H9 (cell line): ENCODE measurements around the gene MSI2. TPM values are rescaled to one million over a fixed set of nuclear protein-coding genes. Genes with fewer than 3 reads are reported as not detected.

Source experiments
- DNase-seq: peaks from one replicate; pipeline ENCODE4 v3.0.0-alpha.2; 2017
- H2AFZ ChIP-seq: one replicate; pipeline ENCODE4 v1.6.1; 2013; ENCODE audit warnings: mild to moderate bottlenecking, low read length, control low read depth, moderate library complexity
- H2AK5ac ChIP-seq: 2 replicates; pipeline ENCODE4 v1.6.1; 2013; ENCODE audit warnings: low read length, control low read depth, mixed read lengths; ENCODE audit not compliant: insufficient read length
- H2BK120ac ChIP-seq: one replicate; pipeline ENCODE4 v1.6.1; 2013; ENCODE audit warnings: low read depth, mild to moderate bottlenecking, low read length, control low read depth, inconsistent platforms; ENCODE audit not compliant: poor library complexity, severe bottlenecking
- H2BK12ac ChIP-seq: 2 replicates; pipeline ENCODE4 v1.6.1; 2013; ENCODE audit warnings: low read length, control low read depth, mixed read lengths, low read depth; ENCODE audit not compliant: insufficient read length
- H2BK15ac ChIP-seq: 2 replicates; pipeline ENCODE4 v1.6.1; 2013; ENCODE audit warnings: low read depth, low read length, control low read depth
- H2BK20ac ChIP-seq: one replicate; pipeline ENCODE4 v1.6.1; 2013; ENCODE audit warnings: low read depth, mild to moderate bottlenecking, low read length, control low read depth, inconsistent platforms; ENCODE audit not compliant: poor library complexity, severe bottlenecking
- H2BK5ac ChIP-seq: 2 replicates; pipeline ENCODE4 v1.6.1; 2013; ENCODE audit warnings: low read length, control low read depth, mixed read lengths; ENCODE audit not compliant: insufficient read length
- H3K14ac ChIP-seq: 2 replicates; pipeline ENCODE4 v1.6.1; 2013; ENCODE audit warnings: low read length, control low read depth; ENCODE audit not compliant: insufficient read depth
- H3K18ac ChIP-seq: 2 replicates; pipeline ENCODE4 v1.6.1; 2013; ENCODE audit warnings: low read depth, mild to moderate bottlenecking, mixed read lengths, low read length, control low read depth; ENCODE audit not compliant: insufficient read length
- H3K23ac ChIP-seq: 2 replicates; pipeline ENCODE4 v1.6.1; 2013; ENCODE audit warnings: low read length, control low read depth, mixed read lengths, low read depth; ENCODE audit not compliant: insufficient read length
- H3K23me2 ChIP-seq: 2 replicates; pipeline ENCODE4 v1.6.1; 2013; ENCODE audit warnings: low read depth, mild to moderate bottlenecking, mixed read lengths, low read length, control low read depth; ENCODE audit not compliant: insufficient read length, poor library complexity, severe bottlenecking
- H3K27ac ChIP-seq: 2 replicates; pipeline ENCODE4 v1.5.1; 2013; ENCODE audit warnings: low read length, control low read depth, mixed read lengths, low read depth; ENCODE audit not compliant: insufficient read length
- H3K27me3 ChIP-seq: 2 replicates; pipeline ENCODE4 v1.6.1; 2013; ENCODE audit warnings: low read length, control low read depth, inconsistent platforms; ENCODE audit not compliant: insufficient read depth
- H3K4ac ChIP-seq: 2 replicates; pipeline ENCODE4 v1.6.1; 2013; ENCODE audit warnings: low read depth, mild to moderate bottlenecking, control low read depth, inconsistent platforms, low read length, moderate library complexity
- H3K4me1 ChIP-seq: 2 replicates; pipeline ENCODE4 v1.6.1; 2013; ENCODE audit warnings: low read length, control low read depth, inconsistent platforms; ENCODE audit not compliant: insufficient read depth
- H3K4me2 ChIP-seq: 2 replicates; pipeline ENCODE4 v1.6.1; 2013; ENCODE audit warnings: low read length, control low read depth, mixed read lengths; ENCODE audit not compliant: insufficient read length, insufficient read depth
- H3K56ac ChIP-seq: 2 replicates; pipeline ENCODE4 v1.6.1; 2013; ENCODE audit warnings: low read depth, mild to moderate bottlenecking, mixed read lengths, low read length, control low read depth; ENCODE audit not compliant: insufficient read length
- H3K79me1 ChIP-seq: 2 replicates; pipeline ENCODE4 v1.6.1; 2013; ENCODE audit warnings: low read depth, mild to moderate bottlenecking, moderate library complexity, low read length, control low read depth, inconsistent platforms; ENCODE audit not compliant: insufficient read depth, poor library complexity, severe bottlenecking
- H3K79me2 ChIP-seq: 2 replicates; pipeline ENCODE4 v1.6.1; 2013; ENCODE audit warnings: low read length, control low read depth, inconsistent platforms; ENCODE audit not compliant: insufficient read depth
- H3K9ac ChIP-seq: 2 replicates; pipeline ENCODE4 v1.6.1; 2013; ENCODE audit warnings: low read length, control low read depth, mixed read lengths; ENCODE audit not compliant: insufficient read length; ENCODE audit errors: extremely low read depth
- H3K9me3 ChIP-seq: one replicate; pipeline ENCODE4 v1.6.1; 2013; ENCODE audit warnings: low read depth, low read length, inconsistent platforms; ENCODE audit not compliant: control insufficient read depth
- H3T11ph ChIP-seq: one replicate; pipeline ENCODE4 v1.6.1; 2013; ENCODE audit warnings: mild to moderate bottlenecking, low read length, control low read depth, inconsistent platforms
- H4K20me1 ChIP-seq: one replicate; pipeline ENCODE4 v1.6.1; 2013; ENCODE audit not compliant: control insufficient read depth, insufficient read length, insufficient read depth
- H4K5ac ChIP-seq: 2 replicates; pipeline ENCODE4 v1.6.1; 2013; ENCODE audit warnings: low read depth, mild to moderate bottlenecking, mixed read lengths, low read length, control low read depth; ENCODE audit not compliant: insufficient read length
- H4K8ac ChIP-seq: replicated peaks from 2 replicates; pipeline ENCODE4 v1.6.1; 2013; ENCODE audit warnings: low read length, control low read depth, mixed read lengths, low read depth; ENCODE audit not compliant: insufficient read length
- H4K91ac ChIP-seq: 2 replicates; pipeline ENCODE4 v1.6.1; 2013; ENCODE audit warnings: low read depth, mild to moderate bottlenecking, moderate library complexity, mixed read lengths, low read length, control low read depth; ENCODE audit not compliant: insufficient read length
- H3K27ac Mint-ChIP-seq, 3 experiments: 2 replicates in 2 of 3; 3 replicates in 1 of 3; pipeline ENCODE4 v1.8.0; 2020 to 2021; ENCODE audit warnings: mixed read lengths in 3 of 3, mild to moderate bottlenecking in 1 of 3, moderate library complexity in 1 of 3
- H3K27me3 Mint-ChIP-seq: 2 replicates; pipeline ENCODE4 v1.8.0; 2021; ENCODE audit warnings: low read depth, mild to moderate bottlenecking, moderate library complexity, mixed read lengths
- H3K36me3 Mint-ChIP-seq, 3 experiments: 2 replicates in 2 of 3; 3 replicates in 1 of 3; pipeline ENCODE4 v1.8.0; 2020 to 2021; ENCODE audit warnings: low read depth in 3 of 3, mixed read lengths in 3 of 3; ENCODE audit not compliant: insufficient read depth in 1 of 3
- H3K4me1 Mint-ChIP-seq, 2 experiments: 2 replicates each; pipeline ENCODE4 v1.8.0; 2020; ENCODE audit warnings: mixed read lengths in 2 of 2
- H3K4me3 Mint-ChIP-seq, 2 experiments: 2 replicates in 1 of 2; 3 replicates in 1 of 2; pipeline ENCODE4 v1.8.0; 2020 to 2021; ENCODE audit warnings: mild to moderate bottlenecking in 2 of 2, mixed read lengths in 2 of 2, moderate library complexity in 1 of 2
- H3K9me3 Mint-ChIP-seq, 2 experiments: 2 replicates in 1 of 2; 3 replicates in 1 of 2; pipeline ENCODE4 v1.8.0; 2020; ENCODE audit warnings: mild to moderate bottlenecking in 2 of 2, mixed read lengths in 2 of 2, moderate library complexity in 1 of 2
- CTCF ChIP-seq: fragments of 200-600 bp; sonication (generic); conservative IDR thresholded peaks from 3 replicates; pipeline ENCODE4 v1.8.0; 2021; ENCODE audit warnings: antibody characterized with exemption, mild to moderate bottlenecking
- WGBS: extraction: QIAGEN DNeasy Blood & Tissue Kit; methylation state at CpG from one replicate; pipeline ENCODE4 v1.1.7; 2013; ENCODE audit warnings: missing lambda C conversion rate, low lambda C conversion rate, mixed read lengths; ENCODE audit not compliant: insufficient read length; ENCODE audit errors: extremely low coverage; 5-methylcytosine and 5-hydroxymethylcytosine counted together
- total RNA-seq: library from RNA; stranded (reverse); gene quantifications from 2 replicates; pipeline ENCODE4 v1.2.1, GENCODE V29; 2021

The MSI2 gene
- total RNA-seq, 1 experiment from 2014 or later, result 98.5 TPM

GRCh38 chr17:57723427-57724025 lies 467.2 kb downstream of the MSI2 start:
- no peak overlapping the region for H4K8ac ChIP-seq
- H2BK5ac ChIP-seq, result no peak overlapping the region
- no peak overlapping the region for H3K27ac ChIP-seq
- no peak overlapping the region for H2AFZ ChIP-seq
- no peak overlapping the region for H3K4me2 ChIP-seq
- Mint-ChIP-seq H3K4me3 (no peak overlapping the region), H3K27ac (no peak overlapping the region; a peak in 1 of 7 replicates), H3K9me3 (no peaks in the 10 kb centered on the region), H3K36me3 (no peaks in the 10 kb centered on the region), H3K4me1 (0 out of 4 replicates have a peak, but pooled peaks cover 0 to 5% of the 10 kb centered on the region in 2 experiments), H3K27me3 (peaks cover 20% of the 10 kb centered on the region)
- H2BK12ac ChIP-seq, result no peak overlapping the region
- no peak overlapping the region for H3K14ac ChIP-seq
- no peaks in the 10 kb centered on the region for H3K27me3 ChIP-seq
- no peak overlapping the region for H3K4ac ChIP-seq
- H2AK5ac ChIP-seq, result no peak overlapping the region
- no peak overlapping the region for H2BK120ac ChIP-seq
- no peaks in the 10 kb centered on the region for H3K9me3 ChIP-seq
- H3K9ac ChIP-seq, result no peak overlapping the region
- no peaks in the 10 kb centered on the region for H3K79me1 ChIP-seq
- H3K79me2 ChIP-seq, result no peaks in the 10 kb centered on the region
- no peaks in the 10 kb centered on the region for H3K23me2 ChIP-seq
- H3K56ac ChIP-seq, result no peak overlapping the region
- no peak overlapping the region for H4K91ac ChIP-seq
- H2BK15ac ChIP-seq, result no peak overlapping the region
- no peak overlapping the region for H3T11ph ChIP-seq
- DNase-seq, result no peak
- H3K4me1 ChIP-seq, result no peaks in the 10 kb centered on the region
- no peak for TF ChIP-seq CTCF
- H4K5ac ChIP-seq, result no peak overlapping the region
- WGBS, result no CpG with 5 or more reads among the region's 13 CpGs
- H2BK20ac ChIP-seq, result no peak overlapping the region
- H3K18ac ChIP-seq, result no peak overlapping the region
- H3K23ac ChIP-seq, result no peak overlapping the region
- no peaks in the 10 kb centered on the region for H4K20me1 ChIP-seq
